ENCODE measurements around the gene DIAPH2. TPM values are rescaled to one million over a fixed set of nuclear protein-coding genes. Genes with fewer than 3 reads are reported as not detected.

Gene DIAPH2
- total RNA-seq, 2 donors from 2014 or later, result 19.1 to 31.9 TPM

DNA sequence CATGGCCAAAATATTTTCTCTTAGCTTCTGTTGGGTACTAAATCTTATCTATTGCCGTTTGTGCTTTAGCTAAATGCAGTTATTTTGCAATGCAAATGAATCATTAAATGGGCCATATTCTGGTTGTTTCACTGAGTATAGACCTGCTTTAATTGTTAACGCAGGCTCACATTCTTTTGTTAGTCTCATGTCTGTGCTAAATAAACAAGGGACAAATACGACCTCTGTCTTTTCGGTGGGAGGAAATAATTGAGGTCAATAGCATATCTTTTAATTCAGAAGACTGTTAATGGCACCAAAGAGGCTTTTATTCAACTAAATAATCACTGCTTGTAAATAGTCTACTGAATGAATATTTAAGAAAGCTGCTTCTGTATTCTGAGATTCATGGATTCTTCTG lies 76.9 kb downstream of the DIAPH2 start:
- no peak for DNase-seq
- Histone ChIP-seq H3K9me3 (no peaks in the 10 kb centered on the region), H3K36me3 (no peaks in the 10 kb centered on the region), H3K4me3 (no peak overlapping the region), H3K27ac (no peak overlapping the region), H3K9ac (ENCODE audit: low read depth in 2 of 2, low read length in 2 of 2) (no peak overlapping the region), H3K4me1 (no peaks in the 10 kb centered on the region), H3K27me3 (no peaks in the 10 kb centered on the region)
- TF ChIP-seq, protein P1, sequence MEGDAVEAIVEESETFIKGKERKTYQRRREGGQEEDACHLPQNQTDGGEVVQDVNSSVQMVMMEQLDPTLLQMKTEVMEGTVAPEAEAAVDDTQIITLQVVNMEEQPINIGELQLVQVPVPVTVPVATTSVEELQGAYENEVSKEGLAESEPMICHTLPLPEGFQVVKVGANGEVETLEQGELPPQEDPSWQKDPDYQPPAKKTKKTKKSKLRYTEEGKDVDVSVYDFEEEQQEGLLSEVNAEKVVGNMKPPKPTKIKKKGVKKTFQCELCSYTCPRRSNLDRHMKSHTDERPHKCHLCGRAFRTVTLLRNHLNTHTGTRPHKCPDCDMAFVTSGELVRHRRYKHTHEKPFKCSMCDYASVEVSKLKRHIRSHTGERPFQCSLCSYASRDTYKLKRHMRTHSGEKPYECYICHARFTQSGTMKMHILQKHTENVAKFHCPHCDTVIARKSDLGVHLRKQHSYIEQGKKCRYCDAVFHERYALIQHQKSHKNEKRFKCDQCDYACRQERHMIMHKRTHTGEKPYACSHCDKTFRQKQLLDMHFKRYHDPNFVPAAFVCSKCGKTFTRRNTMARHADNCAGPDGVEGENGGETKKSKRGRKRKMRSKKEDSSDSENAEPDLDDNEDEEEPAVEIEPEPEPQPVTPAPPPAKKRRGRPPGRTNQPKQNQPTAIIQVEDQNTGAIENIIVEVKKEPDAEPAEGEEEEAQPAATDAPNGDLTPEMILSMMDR (IDR thresholded peaks at IDR 0.05), result no peak
- intact Hi-C loops (cut with DNase I), result no loop called here

DNA sequence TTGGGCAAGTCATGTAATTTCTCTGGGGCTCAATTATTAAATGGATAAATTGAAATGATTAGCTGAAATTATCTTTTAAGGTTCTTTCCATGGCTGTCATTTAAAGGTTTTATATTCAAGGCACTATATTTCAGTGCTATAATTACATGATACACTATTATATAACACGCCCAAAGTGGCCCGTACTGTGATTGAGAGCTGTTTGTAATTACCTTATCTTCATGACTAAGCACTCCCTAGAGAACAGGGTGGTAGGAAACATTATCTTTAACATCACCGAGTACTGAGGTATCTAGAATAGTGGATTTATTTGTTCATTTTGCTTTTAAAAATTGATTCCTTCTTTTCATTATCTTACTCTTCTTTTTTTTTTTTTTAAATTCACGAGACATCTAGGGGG lies 79.0 kb downstream of the DIAPH2 start:
- Histone ChIP-seq H3K36me3 (no peaks in the 10 kb centered on the region), H3K27ac (no peak overlapping the region), H3K9me3 (no peaks in the 10 kb centered on the region), H3K4me3 (no peak overlapping the region), H3K9ac (ENCODE audit: low read depth in 2 of 2, low read length in 2 of 2) (no peak overlapping the region), H3K4me1 (no peaks in the 10 kb centered on the region), H3K27me3 (no peaks in the 10 kb centered on the region)
- intact Hi-C loops (cut with DNase I), result no loop called here
- TF ChIP-seq, protein P1 (IDR thresholded peaks at IDR 0.05), result no peak
- DNase-seq, result no peak

DNA sequence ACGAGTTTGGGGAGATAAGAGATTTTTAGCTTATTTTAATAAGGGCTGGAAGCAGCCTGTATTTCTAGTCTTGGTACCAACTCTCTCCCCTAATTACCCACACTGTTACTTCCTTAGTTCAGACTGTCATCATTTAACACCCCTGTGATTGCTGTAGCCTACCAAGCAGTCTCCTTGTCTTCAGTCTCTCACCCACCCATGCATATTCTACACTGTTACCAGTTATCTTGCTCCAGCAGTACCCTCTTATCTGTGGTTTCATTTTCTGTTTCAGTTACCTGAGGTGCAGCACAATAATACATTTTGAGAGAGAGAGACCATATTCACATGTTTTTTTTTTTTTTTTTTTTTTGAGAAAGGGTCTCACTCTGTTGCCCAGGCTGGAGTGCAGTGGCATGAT lies 80.2 kb downstream of the DIAPH2 start:
- H3K4me1 ChIP-seq, result no peaks in the 10 kb centered on the region
- DNase-seq, result no peak
- TF ChIP-seq, protein P1 (IDR thresholded peaks at IDR 0.05), result no peak
- no peaks in the 10 kb centered on the region for H3K9me3 ChIP-seq
- H3K36me3 ChIP-seq, result no peaks in the 10 kb centered on the region
- H3K27me3 ChIP-seq, result no peaks in the 10 kb centered on the region
- H3K27ac ChIP-seq, result no peak overlapping the region
- no peak overlapping the region for H3K9ac ChIP-seq (ENCODE audit: low read depth in 2 of 2, low read length in 2 of 2)
- intact Hi-C loops (cut with DNase I), result no loop called here
- H3K4me3 ChIP-seq, result no peak overlapping the region

DNA sequence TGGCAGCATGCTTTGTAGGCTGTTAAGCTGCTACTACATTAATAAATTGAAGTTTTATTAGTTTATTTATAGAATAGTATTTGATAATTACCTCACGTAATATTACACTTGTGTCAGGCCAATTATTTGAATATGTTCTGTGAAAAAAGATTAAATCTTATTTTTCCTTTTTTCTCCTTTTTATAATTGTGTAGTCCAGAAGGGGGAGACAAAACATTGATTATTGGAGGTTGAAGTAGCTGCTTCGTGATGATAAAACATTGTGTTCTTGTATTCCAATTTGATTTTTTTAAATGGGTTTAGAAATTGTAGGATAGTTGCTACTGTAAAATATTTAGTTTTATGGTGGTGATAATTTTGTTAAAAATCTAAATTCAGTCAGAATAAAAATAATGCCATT lies 85.7 kb downstream of the DIAPH2 start:
- intact Hi-C loops (cut with DNase I), result no loop called here
- Histone ChIP-seq H3K9me3 (no peaks in the 10 kb centered on the region), H3K27me3 (no peaks in the 10 kb centered on the region), H3K4me3 (no peak overlapping the region), H3K4me1 (no peaks in the 10 kb centered on the region), H3K36me3 (no peaks in the 10 kb centered on the region), H3K9ac (ENCODE audit: low read depth in 2 of 2, low read length in 2 of 2) (no peak overlapping the region), H3K27ac (no peak overlapping the region)
- TF ChIP-seq, protein P1 (IDR thresholded peaks at IDR 0.05), result no peak
- no peak for DNase-seq

DNA sequence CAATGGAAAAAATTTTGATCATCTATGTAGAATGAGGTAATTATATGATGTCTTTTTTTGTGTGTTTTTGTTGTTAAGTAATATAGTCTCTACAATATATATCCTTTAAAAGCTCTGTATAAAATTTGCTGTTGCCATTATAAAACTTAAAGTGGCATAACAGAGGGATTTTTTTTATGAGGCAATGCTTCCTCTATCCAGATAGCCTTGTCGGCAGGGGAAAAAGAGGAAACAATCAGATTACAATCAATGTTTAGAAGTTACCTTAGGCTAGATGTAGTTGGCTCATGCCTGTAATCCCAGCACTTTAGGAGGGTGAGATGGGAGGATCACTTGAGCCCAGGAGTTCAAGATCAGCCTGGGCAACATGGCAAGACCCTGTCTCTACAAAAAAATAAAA lies 86.8 kb downstream of the DIAPH2 start:
- TF ChIP-seq, protein P1 (IDR thresholded peaks at IDR 0.05), result no peak
- intact Hi-C loops (cut with DNase I), result no loop called here
- no peak for DNase-seq

DNA sequence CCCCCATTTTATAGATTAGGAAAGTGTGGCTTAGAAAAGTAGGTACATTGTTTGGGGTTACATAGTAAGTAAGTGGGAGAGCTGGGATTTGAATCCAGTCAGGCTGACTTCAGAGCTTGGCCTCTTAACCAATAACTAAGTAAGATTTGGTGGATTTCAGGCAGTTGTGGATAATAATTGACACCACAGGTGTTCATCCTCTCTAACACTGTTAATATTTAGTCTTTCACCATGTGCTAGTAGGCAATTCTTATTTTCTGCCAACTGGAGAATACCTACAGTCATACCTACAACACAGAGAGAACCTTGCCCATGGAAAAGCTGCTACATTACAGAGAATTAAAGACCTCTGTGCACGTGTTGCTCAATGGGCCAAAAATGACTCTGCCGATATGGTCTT lies 89.5 kb downstream of the DIAPH2 start:
- DNase-seq, result no peak
- no peaks in the 10 kb centered on the region for H3K27me3 ChIP-seq
- H3K36me3 ChIP-seq, result no peaks in the 10 kb centered on the region
- no peak overlapping the region for H3K27ac ChIP-seq
- H3K4me1 ChIP-seq, result no peaks in the 10 kb centered on the region
- H3K4me3 ChIP-seq, result no peak overlapping the region
- H3K9me3 ChIP-seq, result no peaks in the 10 kb centered on the region
- intact Hi-C loops (cut with DNase I), result no loop called here
- no peak overlapping the region for H3K9ac ChIP-seq (ENCODE audit: low read depth in 2 of 2, low read length in 2 of 2)
- TF ChIP-seq, protein P1 (IDR thresholded peaks at IDR 0.05), result no peak

More for the DNA sequence above, 86.8 kb downstream of the DIAPH2 start:
- Histone ChIP-seq H3K36me3 (no peaks in the 10 kb centered on the region), H3K4me1 (no peaks in the 10 kb centered on the region), H3K9ac (ENCODE audit: low read depth in 2 of 2, low read length in 2 of 2) (no peak overlapping the region), H3K27ac (no peak overlapping the region), H3K27me3 (no peaks in the 10 kb centered on the region), H3K4me3 (no peak overlapping the region), H3K9me3 (no peaks in the 10 kb centered on the region)
